H9 (cell line): ENCODE data around the gene TRIM10. TPM values are rescaled to one million over a fixed set of nuclear protein-coding genes. Genes with fewer than 3 reads are reported as not detected.

Source experiments
- DNase-seq: peaks from one replicate; pipeline ENCODE4 v3.0.0-alpha.2; 2017
- H2AFZ ChIP-seq: one replicate; pipeline ENCODE4 v1.6.1; 2013; ENCODE audit warnings: mild to moderate bottlenecking, low read length, control low read depth, moderate library complexity
- H2AK5ac ChIP-seq: 2 replicates; pipeline ENCODE4 v1.6.1; 2013; ENCODE audit warnings: low read length, control low read depth, mixed read lengths; ENCODE audit not compliant: insufficient read length
- H2BK120ac ChIP-seq: one replicate; pipeline ENCODE4 v1.6.1; 2013; ENCODE audit warnings: low read depth, mild to moderate bottlenecking, low read length, control low read depth, inconsistent platforms; ENCODE audit not compliant: poor library complexity, severe bottlenecking
- H2BK12ac ChIP-seq: 2 replicates; pipeline ENCODE4 v1.6.1; 2013; ENCODE audit warnings: low read length, control low read depth, mixed read lengths, low read depth; ENCODE audit not compliant: insufficient read length
- H2BK15ac ChIP-seq: 2 replicates; pipeline ENCODE4 v1.6.1; 2013; ENCODE audit warnings: low read depth, low read length, control low read depth
- H2BK20ac ChIP-seq: one replicate; pipeline ENCODE4 v1.6.1; 2013; ENCODE audit warnings: low read depth, mild to moderate bottlenecking, low read length, control low read depth, inconsistent platforms; ENCODE audit not compliant: poor library complexity, severe bottlenecking
- H2BK5ac ChIP-seq: 2 replicates; pipeline ENCODE4 v1.6.1; 2013; ENCODE audit warnings: low read length, control low read depth, mixed read lengths; ENCODE audit not compliant: insufficient read length
- H3K14ac ChIP-seq: 2 replicates; pipeline ENCODE4 v1.6.1; 2013; ENCODE audit warnings: low read length, control low read depth; ENCODE audit not compliant: insufficient read depth
- H3K18ac ChIP-seq: 2 replicates; pipeline ENCODE4 v1.6.1; 2013; ENCODE audit warnings: low read depth, mild to moderate bottlenecking, mixed read lengths, low read length, control low read depth; ENCODE audit not compliant: insufficient read length
- H3K23ac ChIP-seq: 2 replicates; pipeline ENCODE4 v1.6.1; 2013; ENCODE audit warnings: low read length, control low read depth, mixed read lengths, low read depth; ENCODE audit not compliant: insufficient read length
- H3K23me2 ChIP-seq: 2 replicates; pipeline ENCODE4 v1.6.1; 2013; ENCODE audit warnings: low read depth, mild to moderate bottlenecking, mixed read lengths, low read length, control low read depth; ENCODE audit not compliant: insufficient read length, poor library complexity, severe bottlenecking
- H3K27ac ChIP-seq: 2 replicates; pipeline ENCODE4 v1.5.1; 2013; ENCODE audit warnings: low read length, control low read depth, mixed read lengths, low read depth; ENCODE audit not compliant: insufficient read length
- H3K27me3 ChIP-seq: 2 replicates; pipeline ENCODE4 v1.6.1; 2013; ENCODE audit warnings: low read length, control low read depth, inconsistent platforms; ENCODE audit not compliant: insufficient read depth
- H3K4ac ChIP-seq: 2 replicates; pipeline ENCODE4 v1.6.1; 2013; ENCODE audit warnings: low read depth, mild to moderate bottlenecking, control low read depth, inconsistent platforms, low read length, moderate library complexity
- H3K4me1 ChIP-seq: 2 replicates; pipeline ENCODE4 v1.6.1; 2013; ENCODE audit warnings: low read length, control low read depth, inconsistent platforms; ENCODE audit not compliant: insufficient read depth
- H3K4me2 ChIP-seq: 2 replicates; pipeline ENCODE4 v1.6.1; 2013; ENCODE audit warnings: low read length, control low read depth, mixed read lengths; ENCODE audit not compliant: insufficient read length, insufficient read depth
- H3K56ac ChIP-seq: 2 replicates; pipeline ENCODE4 v1.6.1; 2013; ENCODE audit warnings: low read depth, mild to moderate bottlenecking, mixed read lengths, low read length, control low read depth; ENCODE audit not compliant: insufficient read length
- H3K79me1 ChIP-seq: 2 replicates; pipeline ENCODE4 v1.6.1; 2013; ENCODE audit warnings: low read depth, mild to moderate bottlenecking, moderate library complexity, low read length, control low read depth, inconsistent platforms; ENCODE audit not compliant: insufficient read depth, poor library complexity, severe bottlenecking
- H3K79me2 ChIP-seq: 2 replicates; pipeline ENCODE4 v1.6.1; 2013; ENCODE audit warnings: low read length, control low read depth, inconsistent platforms; ENCODE audit not compliant: insufficient read depth
- H3K9ac ChIP-seq: 2 replicates; pipeline ENCODE4 v1.6.1; 2013; ENCODE audit warnings: low read length, control low read depth, mixed read lengths; ENCODE audit not compliant: insufficient read length; ENCODE audit errors: extremely low read depth
- H3K9me3 ChIP-seq: one replicate; pipeline ENCODE4 v1.6.1; 2013; ENCODE audit warnings: low read depth, low read length, inconsistent platforms; ENCODE audit not compliant: control insufficient read depth
- H3T11ph ChIP-seq: one replicate; pipeline ENCODE4 v1.6.1; 2013; ENCODE audit warnings: mild to moderate bottlenecking, low read length, control low read depth, inconsistent platforms
- H4K20me1 ChIP-seq: one replicate; pipeline ENCODE4 v1.6.1; 2013; ENCODE audit not compliant: control insufficient read depth, insufficient read length, insufficient read depth
- H4K5ac ChIP-seq: 2 replicates; pipeline ENCODE4 v1.6.1; 2013; ENCODE audit warnings: low read depth, mild to moderate bottlenecking, mixed read lengths, low read length, control low read depth; ENCODE audit not compliant: insufficient read length
- H4K8ac ChIP-seq: replicated peaks from 2 replicates; pipeline ENCODE4 v1.6.1; 2013; ENCODE audit warnings: low read length, control low read depth, mixed read lengths, low read depth; ENCODE audit not compliant: insufficient read length
- H4K91ac ChIP-seq: 2 replicates; pipeline ENCODE4 v1.6.1; 2013; ENCODE audit warnings: low read depth, mild to moderate bottlenecking, moderate library complexity, mixed read lengths, low read length, control low read depth; ENCODE audit not compliant: insufficient read length
- H3K27ac Mint-ChIP-seq, 3 experiments: 2 replicates in 2 of 3; 3 replicates in 1 of 3; pipeline ENCODE4 v1.8.0; 2020 to 2021; ENCODE audit warnings: mixed read lengths in 3 of 3, mild to moderate bottlenecking in 1 of 3, moderate library complexity in 1 of 3
- H3K27me3 Mint-ChIP-seq: 2 replicates; pipeline ENCODE4 v1.8.0; 2021; ENCODE audit warnings: low read depth, mild to moderate bottlenecking, moderate library complexity, mixed read lengths
- H3K36me3 Mint-ChIP-seq, 3 experiments: 2 replicates in 2 of 3; 3 replicates in 1 of 3; pipeline ENCODE4 v1.8.0; 2020 to 2021; ENCODE audit warnings: low read depth in 3 of 3, mixed read lengths in 3 of 3; ENCODE audit not compliant: insufficient read depth in 1 of 3
- H3K4me1 Mint-ChIP-seq, 2 experiments: 2 replicates each; pipeline ENCODE4 v1.8.0; 2020; ENCODE audit warnings: mixed read lengths in 2 of 2
- H3K4me3 Mint-ChIP-seq, 2 experiments: 2 replicates in 1 of 2; 3 replicates in 1 of 2; pipeline ENCODE4 v1.8.0; 2020 to 2021; ENCODE audit warnings: mild to moderate bottlenecking in 2 of 2, mixed read lengths in 2 of 2, moderate library complexity in 1 of 2
- H3K9me3 Mint-ChIP-seq, 2 experiments: 2 replicates in 1 of 2; 3 replicates in 1 of 2; pipeline ENCODE4 v1.8.0; 2020; ENCODE audit warnings: mild to moderate bottlenecking in 2 of 2, mixed read lengths in 2 of 2, moderate library complexity in 1 of 2
- CTCF ChIP-seq: fragments of 200-600 bp; sonication (generic); conservative IDR thresholded peaks from 3 replicates; pipeline ENCODE4 v1.8.0; 2021; ENCODE audit warnings: antibody characterized with exemption, mild to moderate bottlenecking
- WGBS: extraction: QIAGEN DNeasy Blood & Tissue Kit; methylation state at CpG from one replicate; pipeline ENCODE4 v1.1.7; 2013; ENCODE audit warnings: missing lambda C conversion rate, low lambda C conversion rate, mixed read lengths; ENCODE audit not compliant: insufficient read length; ENCODE audit errors: extremely low coverage; 5-methylcytosine and 5-hydroxymethylcytosine counted together
- total RNA-seq: library from RNA; stranded (reverse); gene quantifications from 2 replicates; pipeline ENCODE4 v1.2.1, GENCODE V29; 2021

TRIM10 gene
- total RNA-seq, 1 experiment from 2014 or later, result 0.07 TPM

GRCh38 chr6:30135757-30136156, 25.3 kb downstream of the TRIM10 start, which contains the start of gene TRIM40:
TRIM40 (plus strand) TSS chr6:30136140; CDS start chr6:30137037, 897 bp downstream.
- no peak within 1 kb of the TSS for H2BK20ac ChIP-seq
- no peak within 1 kb of the TSS for H2BK12ac ChIP-seq
- H4K5ac ChIP-seq, result no peak within 1 kb of the TSS
- H3K23me2 ChIP-seq, result no peaks in the 10 kb centered on the region
- H3K4me2 ChIP-seq, result no peak within 1 kb of the TSS
- H2AK5ac ChIP-seq, result no peak within 1 kb of the TSS
- peaks cover under 1% of the 10 kb centered on the region; the same call in 1 of the 2 replicates for H3K27me3 ChIP-seq
- no peak within 1 kb of the TSS for H2BK5ac ChIP-seq
- no peak for DNase-seq
- H3K4ac ChIP-seq, result no peak within 1 kb of the TSS
- H3K27ac ChIP-seq, result no peak within 1 kb of the TSS
- H3K18ac ChIP-seq, result no peak within 1 kb of the TSS
- whole genome bisulfite sequencing, result no CpG with 5 or more reads among the region's 4 CpGs
- H3K27ac Mint-ChIP-seq, result no peak within 1 kb of the TSS
- no peak within 1 kb of the TSS for H3K14ac ChIP-seq
- H3K4me1 Mint-ChIP-seq, result peaks cover 2 to 4% of the 10 kb centered on the region in 2 experiments
- TF ChIP-seq CTCF, result no peak
- H3K4me3 Mint-ChIP-seq, result no peak within 1 kb of the TSS
- no peak within 1 kb of the TSS for H4K91ac ChIP-seq
- H2BK120ac ChIP-seq, result no peak within 1 kb of the TSS
- H2BK15ac ChIP-seq, result no peak within 1 kb of the TSS
- H2AFZ ChIP-seq, result no peak within 1 kb of the TSS
- peaks cover 55% of the 10 kb centered on the region for H3K27me3 Mint-ChIP-seq
- H3K79me2 ChIP-seq, result no peaks in the 10 kb centered on the region
- no peaks in the 10 kb centered on the region for H3K9me3 Mint-ChIP-seq
- H3T11ph ChIP-seq, result no peak within 1 kb of the TSS
- H4K8ac ChIP-seq, result no peak within 1 kb of the TSS
- no peaks in the 10 kb centered on the region for H3K36me3 Mint-ChIP-seq
- no peak within 1 kb of the TSS for H3K9ac ChIP-seq
- H3K4me1 ChIP-seq, result no peaks in the 10 kb centered on the region
- no peak within 1 kb of the TSS for H3K56ac ChIP-seq
- no peaks in the 10 kb centered on the region for H4K20me1 ChIP-seq
- no peaks in the 10 kb centered on the region for H3K79me1 ChIP-seq
- no peaks in the 10 kb centered on the region for H3K9me3 ChIP-seq
- H3K23ac ChIP-seq, result no peak within 1 kb of the TSS
